Lower lobe of right lung (tissue), 2 donors: ENCODE data around the gene UBASH3A. TPM values are rescaled to one million over a fixed set of nuclear protein-coding genes. Genes with fewer than 3 reads are reported as not detected.
A peak's percentile ranks its signal among the peaks of the same experiment; 100 is the strongest.

Experiments
- ATAC-seq, 2 donors: fragments of 200-7000 bp; cut with Tn5 transposase; one replicate each; pipeline ENCODE4 v1.9.1; 2020 to 2022; ENCODE audit warnings: mild to moderate bottlenecking in 2 of 2, moderate library complexity in 2 of 2
- DNase-seq: peaks from one replicate; pipeline ENCODE4 v3.0.0-alpha.2; 2020
- H3K27ac ChIP-seq: fragments of 200-600 bp; one replicate; pipeline ENCODE4 v1.8.0; 2022
- H3K27me3 ChIP-seq: fragments of 200-600 bp; one replicate; pipeline ENCODE4 v1.8.0; 2022; ENCODE audit warnings: low read depth
- H3K36me3 ChIP-seq: fragments of 200-600 bp; one replicate; pipeline ENCODE4 v1.8.0; 2022; ENCODE audit warnings: mild to moderate bottlenecking
- H3K4me1 ChIP-seq: fragments of 200-600 bp; one replicate; pipeline ENCODE4 v1.8.0; 2022
- H3K4me3 ChIP-seq: fragments of 200-600 bp; one replicate; pipeline ENCODE4 v1.8.0; 2022; ENCODE audit warnings: mild to moderate bottlenecking
- H3K9me3 ChIP-seq: fragments of 200-600 bp; one replicate; pipeline ENCODE4 v1.8.0; 2022
- intact Hi-C: fragments of 100-400 bp; cut with DNase I; formaldehyde crosslinking; loops from one replicate; pipeline ENCODE4 v1.11.0; 2022
- total RNA-seq: library from RNA; stranded (reverse); fragmentation: NEBNext Ultra II Directional; extraction: Animal tissue kit (Norgen Biotek cat#: 25700); gene quantifications from one replicate; pipeline ENCODE4 v1.2.1, GENCODE V29; 2021
- TF ChIP-seq, protein P1 (sequence below): fragments of 200-600 bp; IDR thresholded peaks from one replicate; pipeline ENCODE4 v1.8.0; 2022; ENCODE audit warnings: antibody characterized with exemption, mild to moderate bottlenecking
- donor health status: DM: no; HTN: yes; CAD: no; lungs with severe emphysema.

The UBASH3A gene
- total RNA-seq, 1 donor from 2014 or later, result 1.2 TPM

DNA sequence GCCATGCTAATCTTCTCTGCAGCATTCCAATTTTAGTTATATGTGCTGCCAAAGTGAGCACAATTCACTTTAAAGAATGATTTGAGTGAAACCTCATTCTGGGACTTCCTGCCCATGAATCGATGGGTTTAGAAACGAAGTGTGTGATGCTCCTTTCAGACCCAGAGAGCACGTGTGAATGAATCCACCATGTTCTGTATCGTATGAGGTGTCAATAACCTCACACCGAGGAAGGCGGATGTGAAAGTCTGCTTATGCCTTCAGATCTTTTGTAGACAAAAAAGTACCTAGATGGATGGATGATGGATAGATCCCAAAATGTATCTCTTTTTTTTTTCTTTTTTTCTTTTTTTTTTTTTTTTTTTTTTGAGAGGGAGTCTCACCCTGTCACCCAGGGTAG is 13.8 kb downstream of the UBASH3A start:
- ATAC-seq (no peak), DNase-seq (no peak)
- H3K4me1 ChIP-seq, result no peaks in the 10 kb centered on the region
- peaks cover 4% of the 10 kb centered on the region for H3K27me3 ChIP-seq
- no peak overlapping the region for H3K27ac ChIP-seq
- TF ChIP-seq, protein P1, sequence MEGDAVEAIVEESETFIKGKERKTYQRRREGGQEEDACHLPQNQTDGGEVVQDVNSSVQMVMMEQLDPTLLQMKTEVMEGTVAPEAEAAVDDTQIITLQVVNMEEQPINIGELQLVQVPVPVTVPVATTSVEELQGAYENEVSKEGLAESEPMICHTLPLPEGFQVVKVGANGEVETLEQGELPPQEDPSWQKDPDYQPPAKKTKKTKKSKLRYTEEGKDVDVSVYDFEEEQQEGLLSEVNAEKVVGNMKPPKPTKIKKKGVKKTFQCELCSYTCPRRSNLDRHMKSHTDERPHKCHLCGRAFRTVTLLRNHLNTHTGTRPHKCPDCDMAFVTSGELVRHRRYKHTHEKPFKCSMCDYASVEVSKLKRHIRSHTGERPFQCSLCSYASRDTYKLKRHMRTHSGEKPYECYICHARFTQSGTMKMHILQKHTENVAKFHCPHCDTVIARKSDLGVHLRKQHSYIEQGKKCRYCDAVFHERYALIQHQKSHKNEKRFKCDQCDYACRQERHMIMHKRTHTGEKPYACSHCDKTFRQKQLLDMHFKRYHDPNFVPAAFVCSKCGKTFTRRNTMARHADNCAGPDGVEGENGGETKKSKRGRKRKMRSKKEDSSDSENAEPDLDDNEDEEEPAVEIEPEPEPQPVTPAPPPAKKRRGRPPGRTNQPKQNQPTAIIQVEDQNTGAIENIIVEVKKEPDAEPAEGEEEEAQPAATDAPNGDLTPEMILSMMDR, result no peak
- intact Hi-C loops, result no loop called here
- H3K9me3 ChIP-seq, result no peaks in the 10 kb centered on the region
- H3K4me3 ChIP-seq, result no peak overlapping the region
- no peaks in the 10 kb centered on the region for H3K36me3 ChIP-seq

DNA sequence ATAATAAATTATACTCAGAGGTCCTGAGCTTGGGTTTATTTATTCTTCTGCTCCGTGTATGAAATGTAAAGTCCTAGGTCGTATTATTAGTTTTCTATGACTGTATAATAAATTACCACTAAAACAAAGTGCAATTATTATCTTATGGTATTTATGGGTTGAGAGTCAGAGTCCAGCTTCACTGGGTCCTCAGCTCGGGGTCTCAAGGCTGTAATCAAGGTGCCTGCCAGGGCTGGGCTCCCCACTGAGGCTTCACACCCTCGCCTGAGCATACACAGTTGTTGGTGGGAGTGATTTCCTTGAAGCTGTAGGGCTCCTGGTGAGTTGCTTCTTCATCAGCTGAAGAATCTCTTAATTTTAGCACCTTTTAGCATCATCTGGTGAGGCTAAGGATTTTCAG is 15.2 kb downstream of the UBASH3A start:
- Histone ChIP-seq H3K4me3 (no peak overlapping the region), H3K27me3 (peaks cover 10% of the 10 kb centered on the region), H3K4me1 (no peaks in the 10 kb centered on the region), H3K27ac (no peak overlapping the region), H3K9me3 (no peaks in the 10 kb centered on the region), H3K36me3 (no peaks in the 10 kb centered on the region)
- intact Hi-C loops, result no loop called here
- TF ChIP-seq, protein P1, result no peak
- no peak for DNase-seq
- ATAC-seq, result no peak

DNA sequence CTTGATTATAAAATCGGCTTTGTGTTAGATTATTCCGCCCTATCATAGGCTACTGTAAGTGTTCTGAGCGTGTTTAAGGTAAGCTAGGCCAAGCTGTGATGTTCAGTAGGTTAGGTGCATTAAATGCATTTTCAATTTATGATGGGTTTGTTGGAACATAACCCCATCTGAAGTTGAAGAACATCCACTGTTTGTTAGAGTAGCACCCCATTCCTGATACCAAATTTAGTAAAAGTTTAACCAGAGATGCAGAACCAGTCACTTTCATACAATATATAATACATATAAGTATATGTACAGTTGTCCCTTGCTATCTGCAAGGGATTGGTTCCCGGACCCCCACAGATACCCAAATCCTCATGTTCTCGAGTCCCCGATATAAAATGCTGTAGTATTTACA is 16.1 kb downstream of the UBASH3A start:
- ATAC-seq (no peak), DNase-seq (no peak)
- Histone ChIP-seq H3K4me1 (no peaks in the 10 kb centered on the region), H3K4me3 (no peak overlapping the region), H3K27ac (no peak overlapping the region), H3K27me3 (peaks cover 10% of the 10 kb centered on the region), H3K36me3 (no peaks in the 10 kb centered on the region), H3K9me3 (no peaks in the 10 kb centered on the region)
- TF ChIP-seq, protein P1, result no peak
- intact Hi-C loops, result no loop called here

DNA sequence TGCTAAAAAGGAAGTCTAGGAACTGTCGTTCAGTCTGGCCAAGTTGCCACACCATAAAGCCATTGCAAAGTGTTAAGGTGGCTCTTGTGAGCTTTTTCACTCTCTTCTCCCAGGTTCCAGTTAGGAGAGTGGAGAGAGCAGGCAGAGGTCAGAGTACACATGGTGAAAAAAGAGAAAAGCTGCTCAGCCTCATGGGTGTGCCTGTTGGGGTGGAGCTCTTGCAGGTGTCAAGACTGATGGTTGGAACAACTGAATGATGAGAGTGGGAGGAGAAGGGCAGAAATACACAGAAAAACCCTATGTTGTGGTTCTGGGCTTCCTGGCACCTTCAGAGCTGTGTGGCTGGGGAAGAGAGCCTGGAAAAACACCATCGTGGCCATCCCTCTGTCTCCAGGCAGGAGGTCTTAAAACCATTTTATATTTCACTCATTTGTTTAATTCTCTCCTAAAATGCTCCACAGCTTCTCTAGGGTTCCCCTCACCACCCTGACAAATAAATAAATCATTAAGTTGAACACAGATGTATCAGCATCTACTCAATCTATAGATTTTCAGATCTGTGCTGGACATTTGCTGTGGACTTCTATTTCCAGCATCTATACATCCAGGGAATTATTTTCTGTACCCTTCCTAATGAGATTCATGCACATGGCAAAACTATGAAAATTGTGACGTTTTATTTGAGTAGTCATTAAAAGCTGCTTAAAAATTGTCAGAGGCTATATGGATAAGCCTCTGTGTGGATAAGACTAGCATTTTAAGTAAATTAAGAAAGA is 17.5 kb downstream of the UBASH3A start:
- H3K36me3 ChIP-seq, result no peaks in the 10 kb centered on the region
- H3K4me1 ChIP-seq, result no peaks in the 10 kb centered on the region
- no peak for DNase-seq
- H3K4me3 ChIP-seq, result no peak overlapping the region
- intact Hi-C loops, result no loop called here
- ATAC-seq, result no peak
- TF ChIP-seq, protein P1, result no peak
- H3K27ac ChIP-seq, result no peak overlapping the region
- peaks cover 6% of the 10 kb centered on the region for H3K27me3 ChIP-seq
- no peaks in the 10 kb centered on the region for H3K9me3 ChIP-seq

DNA sequence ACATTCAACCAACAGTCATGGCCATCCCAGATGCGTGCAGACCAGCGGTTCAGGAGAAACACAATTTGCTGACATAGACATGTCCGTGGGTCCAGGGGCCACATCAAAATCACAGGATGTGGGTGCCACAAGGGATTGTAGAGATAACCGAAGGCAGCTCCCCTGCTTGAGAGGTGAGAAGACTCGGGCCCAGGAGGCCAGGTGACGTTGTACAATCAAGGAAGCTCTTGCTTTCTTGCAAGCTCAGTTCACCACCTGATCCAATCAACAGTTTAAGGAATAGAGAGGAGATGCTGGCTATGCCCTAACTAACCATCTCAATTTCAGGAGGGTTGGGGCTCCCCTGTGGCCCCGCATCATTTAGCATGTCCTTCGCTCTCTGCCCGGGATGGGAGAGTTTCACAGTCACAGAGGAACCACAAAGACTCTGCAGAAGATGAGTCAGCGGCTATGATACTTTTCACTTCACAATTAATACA is 19.5 kb downstream of the UBASH3A start:
- TF ChIP-seq, protein P1, result no peak
- H3K9me3 ChIP-seq, result no peaks in the 10 kb centered on the region
- peaks cover 6% of the 10 kb centered on the region for H3K27me3 ChIP-seq
- H3K27ac ChIP-seq, result no peak overlapping the region
- intact Hi-C loops, result no loop called here
- ATAC-seq, result no peak
- H3K36me3 ChIP-seq, result no peaks in the 10 kb centered on the region
- H3K4me1 ChIP-seq, result no peaks in the 10 kb centered on the region
- no peak overlapping the region for H3K4me3 ChIP-seq
- DNase-seq, result peak; percentile 31
